Esophagus muscularis mucosa (tissue), 3 donors: ENCODE measurements around the gene MYO1E.

Source experiments
- CTCF ChIP-seq, 3 experiments: fragments of 200-600 bp in 2 of 3; fragments of 450-650 bp in 1 of 3; sonication (generic) in 2 of 3; IDR thresholded peaks; one replicate each; pipeline ENCODE4 v1.5.1; 2017 to 2019; ENCODE audit warnings: antibody characterized with exemption in 3 of 3, mild to moderate bottlenecking in 2 of 3, moderate library complexity in 1 of 3
- POLR2A ChIP-seq: fragments of 450-650 bp; IDR thresholded peaks from one replicate; pipeline ENCODE4 v1.6.1; 2017; ENCODE audit warnings: antibody characterized with exemption, moderate library complexity, mild to moderate bottlenecking, low read depth

GRCh38 chr15:59189241-59189640 lies 183.4 kb downstream of the MYO1E start:
- no peak for TF ChIP-seq CTCF (IDR thresholded peaks at IDR 0.05)
- no peak for TF ChIP-seq POLR2A
